CD8-positive, alpha-beta memory T cell (primary cell): ENCODE data around the gene NPAS2. TPM values are rescaled to one million over a fixed set of nuclear protein-coding genes. Genes with fewer than 3 reads are reported as not detected.

Experiments
- CTCF ChIA-PET: fragments of 350-600 bp; sonication (Branson Sonifier 250); formaldehyde crosslinking; loops from one replicate; lab custom pipeline; 2021; ENCODE audit warnings: antibody characterized with exemption; lab: Charles Lee
- POLR2A ChIA-PET: fragments of 350-600 bp; sonication (Branson Sonifier 250); formaldehyde crosslinking; loops from one replicate; lab custom pipeline; 2021; ENCODE audit warnings: antibody characterized with exemption; lab: Charles Lee
- DNase-seq, 5 donors: peaks; one replicate each; pipeline versions ENCODE4 v3.0.0 to v3.0.0-alpha.2; 2020 to 2022; ENCODE audit warnings: mixed read lengths in 1 of 5
- H3K27ac ChIP-seq: one replicate; pipeline ENCODE4 v1.7.0; 2013; ENCODE audit warnings: low read depth, mild to moderate bottlenecking, low read length, moderate library complexity
- H3K27me3 ChIP-seq: 2 replicates; pipeline ENCODE4 v1.7.0; 2013; ENCODE audit warnings: low read length, mild to moderate bottlenecking; ENCODE audit not compliant: insufficient read depth, poor library complexity, severe bottlenecking
- H3K36me3 ChIP-seq: 2 replicates; pipeline ENCODE4 v1.7.0; 2013; ENCODE audit warnings: mild to moderate bottlenecking, low read length, moderate library complexity; ENCODE audit not compliant: insufficient read depth
- H3K4me1 ChIP-seq: 2 replicates; pipeline ENCODE4 v1.7.0; 2013; ENCODE audit warnings: mild to moderate bottlenecking, low read length, moderate library complexity; ENCODE audit not compliant: insufficient read depth
- H3K4me3 ChIP-seq: 2 replicates; pipeline ENCODE4 v1.7.0; 2013; ENCODE audit warnings: mild to moderate bottlenecking, low read length
- H3K9me3 ChIP-seq: 2 replicates; pipeline ENCODE4 v1.7.0; 2013; ENCODE audit warnings: mild to moderate bottlenecking, low read length
- H3K27ac Mint-ChIP-seq, 8 donors: one replicate each; pipeline ENCODE4 v1.8.0; 2020 to 2021; ENCODE audit warnings: mixed read lengths in 8 of 8, mild to moderate bottlenecking in 6 of 8, inconsistent platforms in 3 of 8, moderate library complexity in 3 of 8
- H3K27me3 Mint-ChIP-seq, 2 donors: one replicate each; pipeline ENCODE4 v1.8.0; 2020 to 2021; ENCODE audit warnings: mixed read lengths in 2 of 2, mild to moderate bottlenecking in 1 of 2, moderate library complexity in 1 of 2
- H3K36me3 Mint-ChIP-seq, 3 donors: one replicate each; pipeline ENCODE4 v1.8.0; 2020 to 2021; ENCODE audit warnings: mixed read lengths in 3 of 3, inconsistent platforms in 1 of 3, mild to moderate bottlenecking in 1 of 3
- H3K4me1 Mint-ChIP-seq, 3 donors: one replicate each; pipeline ENCODE4 v1.8.0; 2020 to 2021; ENCODE audit warnings: mixed read lengths in 3 of 3, inconsistent platforms in 1 of 3, mild to moderate bottlenecking in 1 of 3
- H3K4me3 Mint-ChIP-seq, 7 donors: one replicate each; pipeline ENCODE4 v1.8.0; 2020 to 2021; ENCODE audit warnings: mixed read lengths in 7 of 7, mild to moderate bottlenecking in 6 of 7, moderate library complexity in 4 of 7, inconsistent platforms in 2 of 7
- H3K9me3 Mint-ChIP-seq, 5 donors: one replicate each; pipeline ENCODE4 v1.8.0; 2020 to 2022; ENCODE audit warnings: mixed read lengths in 5 of 5, mild to moderate bottlenecking in 3 of 5, moderate library complexity in 2 of 5, inconsistent platforms in 1 of 5
- polyA plus RNA-seq: library from polyadenylated mRNA; unstranded; fragments of 300-500 nt; fragmentation: Illumina TruSeq; gene quantifications from one replicate; pipeline ENCODE4 v1.2.3, GENCODE V29; 2021
- total RNA-seq, 2 experiments: library from RNA; stranded (reverse); gene quantifications; one replicate each; pipeline ENCODE4 v1.2.3, GENCODE V29; 2021

Gene NPAS2
- total and polyA plus RNA-seq, 3 experiments from 2014 or later = 0.75 to 1.8 (median 1.1) TPM

DNA sequence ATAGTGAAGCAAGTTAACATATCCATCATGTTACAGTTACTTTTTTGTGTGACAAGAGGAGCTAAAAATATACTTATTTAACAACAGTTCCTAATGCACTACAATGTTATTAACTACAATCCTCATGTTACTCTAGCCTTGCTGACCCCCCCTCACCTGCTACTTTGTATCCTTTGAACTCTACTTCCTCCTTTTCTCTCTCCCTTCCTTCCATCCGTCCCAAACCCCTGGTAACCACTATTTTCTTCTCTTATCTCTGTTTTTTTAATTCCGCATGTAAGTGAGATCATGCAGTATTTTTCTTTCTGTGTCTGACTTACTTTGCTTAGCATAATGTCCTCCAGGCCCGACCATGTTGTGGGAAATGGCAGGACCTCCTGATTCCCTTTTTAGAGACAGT is 59.4 kb downstream of the NPAS2 start:
- CTCF ChIA-PET = no interaction called here
- peaks cover 5 to 13% of the 10 kb centered on the region in 2 donors for H3K27me3 Mint-ChIP-seq
- no peaks in the 10 kb centered on the region for H3K9me3 Mint-ChIP-seq
- H3K4me3 Mint-ChIP-seq = no peak overlapping the region
- H3K4me1 ChIP-seq = no peaks in the 10 kb centered on the region
- POLR2A ChIA-PET = no interaction called here
- H3K27ac Mint-ChIP-seq = no peak overlapping the region
- DNase-seq = no peak
- no peaks in the 10 kb centered on the region for H3K36me3 ChIP-seq
- no peaks in the 10 kb centered on the region for H3K36me3 Mint-ChIP-seq
- H3K27me3 ChIP-seq = no peaks in the 10 kb centered on the region
- H3K4me3 ChIP-seq = no peak overlapping the region
- no peak overlapping the region for H3K27ac ChIP-seq
- H3K4me1 Mint-ChIP-seq = no peaks in the 10 kb centered on the region
- no peaks in the 10 kb centered on the region for H3K9me3 ChIP-seq

DNA sequence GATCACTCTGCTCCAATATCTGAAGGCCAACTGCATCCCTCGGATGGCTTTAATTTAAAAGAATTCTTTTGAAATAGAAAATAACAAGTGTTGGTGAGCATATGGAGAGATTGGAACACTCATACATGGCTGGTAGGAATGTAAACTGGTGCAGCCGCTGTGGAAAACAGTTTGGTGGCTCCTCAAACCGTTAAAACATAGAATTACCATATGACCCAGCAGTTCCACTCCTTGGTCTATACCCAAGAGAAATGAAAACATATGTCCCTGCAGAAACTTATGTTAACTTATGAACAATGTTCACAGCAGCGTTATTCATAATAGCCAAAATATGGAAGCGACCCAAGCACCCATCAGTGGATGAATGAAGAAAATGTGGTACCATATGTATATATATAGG is 60.1 kb downstream of the NPAS2 start:
- Histone ChIP-seq H3K27me3 (no peaks in the 10 kb centered on the region), H3K4me1 (no peaks in the 10 kb centered on the region), H3K9me3 (no peaks in the 10 kb centered on the region), H3K4me3 (no peak overlapping the region), H3K36me3 (no peaks in the 10 kb centered on the region), H3K27ac (no peak overlapping the region)
- Mint-ChIP-seq H3K27me3 (peaks cover 6 to 13% of the 10 kb centered on the region in 2 donors), H3K36me3 (no peaks in the 10 kb centered on the region), H3K9me3 (no peaks in the 10 kb centered on the region), H3K27ac (no peak overlapping the region), H3K4me1 (no peaks in the 10 kb centered on the region), H3K4me3 (no peak overlapping the region)
- DNase-seq = no peak
- ChIA-PET POLR2A (no interaction called here), CTCF (no interaction called here)

DNA sequence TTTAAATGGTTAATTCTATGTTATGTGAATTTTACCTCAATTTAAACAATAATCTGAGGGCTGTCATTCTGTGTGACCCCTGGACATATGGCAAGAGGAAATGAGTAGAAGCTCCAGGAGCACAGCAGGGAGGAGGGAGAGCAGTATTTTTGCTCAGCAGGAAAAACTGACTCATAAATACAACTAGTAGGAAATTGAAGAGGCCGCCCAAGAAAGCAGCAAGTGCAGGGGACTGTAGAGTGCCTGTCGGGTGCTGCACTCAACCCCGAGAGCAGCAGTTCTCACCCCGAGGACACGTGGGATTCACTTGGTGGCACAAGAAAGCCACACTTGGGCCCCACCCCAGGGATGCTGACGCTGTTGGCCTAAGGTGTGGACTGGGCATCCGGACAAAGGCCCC is 60.8 kb downstream of the NPAS2 start:
- ChIA-PET CTCF (no interaction called here), POLR2A (no interaction called here)
- H3K27ac Mint-ChIP-seq = no peak overlapping the region
- no peak for DNase-seq
- no peaks in the 10 kb centered on the region for H3K4me1 Mint-ChIP-seq
- H3K4me3 Mint-ChIP-seq = no peak overlapping the region
- no peaks in the 10 kb centered on the region for H3K9me3 ChIP-seq
- no peaks in the 10 kb centered on the region for H3K27me3 ChIP-seq
- no peaks in the 10 kb centered on the region for H3K36me3 ChIP-seq
- H3K9me3 Mint-ChIP-seq = no peaks in the 10 kb centered on the region
- no peak overlapping the region for H3K4me3 ChIP-seq
- H3K27ac ChIP-seq = no peak overlapping the region
- peaks cover 7 to 13% of the 10 kb centered on the region in 2 donors for H3K27me3 Mint-ChIP-seq
- no peaks in the 10 kb centered on the region for H3K36me3 Mint-ChIP-seq
- no peaks in the 10 kb centered on the region for H3K4me1 ChIP-seq

DNA sequence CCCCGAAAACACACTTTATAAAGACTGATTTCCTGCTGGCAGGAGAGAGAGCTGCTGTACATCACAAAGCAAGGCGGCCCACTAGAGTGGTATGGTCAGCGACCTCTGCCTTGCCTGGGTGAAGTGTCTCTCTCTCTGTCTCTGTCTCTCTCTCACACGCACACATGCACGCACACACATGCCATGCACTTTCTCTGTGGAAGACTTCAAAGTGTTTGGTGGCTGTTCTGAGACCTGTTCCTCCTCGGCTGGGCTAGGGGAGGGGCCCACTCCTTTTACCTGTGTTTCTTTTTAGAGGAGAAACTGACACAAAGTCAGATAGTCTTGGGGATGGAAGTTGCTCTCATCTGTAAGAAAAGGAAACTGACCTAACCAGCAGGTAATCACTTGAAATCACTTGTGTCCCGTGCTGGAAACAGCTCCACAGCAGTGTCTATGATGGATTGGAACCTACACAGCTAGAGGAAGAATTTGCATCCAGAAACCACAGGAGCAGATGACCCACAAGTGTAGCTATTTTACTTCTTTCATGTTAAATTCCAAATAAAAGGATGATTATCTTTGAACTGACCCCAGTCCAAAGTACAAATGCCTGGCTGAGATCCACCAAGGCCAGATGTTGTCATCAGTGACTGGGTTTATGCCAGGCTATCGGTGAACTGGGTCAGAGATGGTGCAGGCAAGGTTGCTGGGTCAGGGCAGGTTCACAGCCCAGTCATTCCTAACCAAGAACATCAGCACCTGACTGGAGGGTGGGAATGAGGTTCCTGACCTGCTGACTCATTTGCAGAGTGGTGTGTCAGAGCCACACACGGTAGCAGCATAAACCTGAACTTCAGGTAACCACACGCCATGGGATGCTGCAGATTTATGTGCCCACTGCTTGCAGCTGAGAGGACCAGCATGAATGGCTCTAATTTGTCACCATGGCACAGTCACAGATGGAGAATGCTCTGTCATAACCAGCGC is 63.0 kb downstream of the NPAS2 start:
- no peaks in the 10 kb centered on the region for H3K9me3 Mint-ChIP-seq
- H3K36me3 ChIP-seq = no peaks in the 10 kb centered on the region
- no peaks in the 10 kb centered on the region for H3K4me1 Mint-ChIP-seq
- peaks cover 7 to 13% of the 10 kb centered on the region in 2 donors for H3K27me3 Mint-ChIP-seq
- no peaks in the 10 kb centered on the region for H3K36me3 Mint-ChIP-seq
- ChIA-PET CTCF (no interaction called here), POLR2A (no interaction called here)
- no peaks in the 10 kb centered on the region for H3K9me3 ChIP-seq
- no peaks in the 10 kb centered on the region for H3K27me3 ChIP-seq
- no peak for DNase-seq
- H3K4me1 ChIP-seq = no peaks in the 10 kb centered on the region
- peak overlapping the region in 1 of 7 donors; percentile 23 for H3K4me3 Mint-ChIP-seq
- no peak overlapping the region for H3K27ac Mint-ChIP-seq
- no peak overlapping the region for H3K4me3 ChIP-seq
- H3K27ac ChIP-seq = no peak overlapping the region

DNA sequence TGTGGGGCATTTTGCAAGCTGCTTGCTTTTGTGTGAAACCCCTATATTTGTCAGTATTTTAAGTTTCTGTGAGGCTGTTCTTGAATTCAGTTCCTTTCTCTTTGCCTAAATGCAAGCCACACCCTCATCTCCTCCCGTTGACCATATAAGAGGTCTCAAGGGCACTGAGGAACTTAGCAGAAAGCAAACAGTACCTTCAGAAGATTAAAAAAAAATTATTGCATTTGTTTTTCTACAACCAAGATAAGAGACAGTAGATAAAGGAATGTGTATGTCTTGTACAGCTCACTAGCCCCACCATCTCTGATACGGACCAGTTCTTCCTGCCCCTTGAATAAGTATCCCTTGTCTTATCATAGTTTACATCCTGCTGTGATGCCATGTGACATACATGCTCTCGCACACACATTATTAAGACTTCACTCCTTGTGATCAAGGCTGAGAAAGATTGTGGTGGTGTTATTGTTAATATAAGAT is 64.2 kb downstream of the NPAS2 start:
- ChIA-PET POLR2A (no interaction called here), CTCF (no interaction called here)
- no peaks in the 10 kb centered on the region for H3K9me3 ChIP-seq
- no peak overlapping the region for H3K27ac ChIP-seq
- no peaks in the 10 kb centered on the region for H3K27me3 ChIP-seq
- H3K9me3 Mint-ChIP-seq = no peaks in the 10 kb centered on the region
- DNase-seq = no peak
- H3K4me3 Mint-ChIP-seq = no peak overlapping the region
- H3K36me3 ChIP-seq = no peaks in the 10 kb centered on the region
- no peak overlapping the region for H3K27ac Mint-ChIP-seq
- no peaks in the 10 kb centered on the region for H3K36me3 Mint-ChIP-seq
- H3K4me1 Mint-ChIP-seq = no peaks in the 10 kb centered on the region
- peaks cover 7 to 18% of the 10 kb centered on the region in 2 donors for H3K27me3 Mint-ChIP-seq
- no peak overlapping the region for H3K4me3 ChIP-seq
- H3K4me1 ChIP-seq = no peaks in the 10 kb centered on the region

DNA sequence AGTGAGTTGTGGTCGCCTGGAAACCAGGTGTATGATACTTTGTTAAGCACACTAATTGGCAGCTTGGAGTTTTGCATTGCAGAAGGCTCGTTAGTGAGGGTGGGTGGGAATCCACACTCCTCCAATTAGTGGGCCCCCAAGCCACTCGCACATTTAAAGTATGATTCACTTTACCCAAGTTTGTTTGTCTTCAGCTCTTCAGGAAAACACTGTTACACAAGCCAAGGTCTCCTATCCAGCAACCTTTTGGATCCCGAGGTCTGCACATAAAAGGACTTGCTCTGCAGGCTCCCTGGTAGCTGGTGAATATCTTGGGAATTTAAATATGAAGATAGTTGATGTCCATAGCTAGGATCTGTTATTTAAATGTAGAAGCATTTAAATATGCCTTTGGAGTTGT is 66.1 kb downstream of the NPAS2 start:
- ChIA-PET CTCF (no interaction called here), POLR2A (no interaction called here)
- no peaks in the 10 kb centered on the region for H3K9me3 Mint-ChIP-seq
- Histone ChIP-seq H3K27me3 (no peaks in the 10 kb centered on the region), H3K4me1 (no peaks in the 10 kb centered on the region), H3K4me3 (no peak overlapping the region), H3K27ac (no peak overlapping the region), H3K36me3 (no peaks in the 10 kb centered on the region), H3K9me3 (no peaks in the 10 kb centered on the region)
- peaks cover 7 to 13% of the 10 kb centered on the region in 2 donors for H3K27me3 Mint-ChIP-seq
- H3K27ac Mint-ChIP-seq = no peak overlapping the region
- H3K4me1 Mint-ChIP-seq = no peaks in the 10 kb centered on the region
- no peaks in the 10 kb centered on the region for H3K36me3 Mint-ChIP-seq
- DNase-seq = no peak
- no peak overlapping the region for H3K4me3 Mint-ChIP-seq

DNA sequence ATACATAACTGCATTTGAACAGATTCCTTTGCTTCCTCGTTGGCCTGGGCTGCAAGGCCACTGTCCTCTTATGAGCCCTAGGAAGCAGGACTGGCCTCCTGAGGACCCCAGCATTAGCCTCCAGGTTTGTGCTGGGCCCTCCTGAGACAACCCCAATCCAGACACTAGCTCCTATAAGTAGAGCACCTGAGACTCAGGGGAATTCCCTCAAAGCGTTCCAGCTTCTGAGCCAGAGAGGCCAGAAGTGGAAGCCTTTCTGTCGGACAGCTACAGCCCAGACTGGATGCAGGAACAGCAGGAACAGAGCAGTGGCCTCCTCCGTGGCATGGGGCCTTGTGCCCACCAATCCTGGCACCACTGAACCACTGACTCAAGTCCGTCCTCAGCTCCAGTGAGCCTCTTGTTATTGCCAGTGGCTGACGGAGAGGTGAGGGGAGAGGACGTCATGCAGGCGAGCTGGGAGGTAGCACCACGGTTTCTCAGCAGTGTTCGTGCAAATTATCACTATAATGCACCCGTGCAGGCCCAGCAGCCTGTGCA is 67.2 kb downstream of the NPAS2 start:
- H3K27ac ChIP-seq = no peak overlapping the region
- H3K4me1 ChIP-seq = no peaks in the 10 kb centered on the region
- Mint-ChIP-seq H3K4me3 (no peak overlapping the region), H3K27me3 (peaks cover 4 to 13% of the 10 kb centered on the region in 2 donors), H3K27ac (no peak overlapping the region), H3K9me3 (no peaks in the 10 kb centered on the region), H3K4me1 (no peaks in the 10 kb centered on the region), H3K36me3 (no peaks in the 10 kb centered on the region)
- ChIA-PET CTCF (no interaction called here), POLR2A (no interaction called here)
- no peaks in the 10 kb centered on the region for H3K9me3 ChIP-seq
- H3K27me3 ChIP-seq = no peaks in the 10 kb centered on the region
- no peak for DNase-seq
- no peaks in the 10 kb centered on the region for H3K36me3 ChIP-seq
- no peak overlapping the region for H3K4me3 ChIP-seq

DNA sequence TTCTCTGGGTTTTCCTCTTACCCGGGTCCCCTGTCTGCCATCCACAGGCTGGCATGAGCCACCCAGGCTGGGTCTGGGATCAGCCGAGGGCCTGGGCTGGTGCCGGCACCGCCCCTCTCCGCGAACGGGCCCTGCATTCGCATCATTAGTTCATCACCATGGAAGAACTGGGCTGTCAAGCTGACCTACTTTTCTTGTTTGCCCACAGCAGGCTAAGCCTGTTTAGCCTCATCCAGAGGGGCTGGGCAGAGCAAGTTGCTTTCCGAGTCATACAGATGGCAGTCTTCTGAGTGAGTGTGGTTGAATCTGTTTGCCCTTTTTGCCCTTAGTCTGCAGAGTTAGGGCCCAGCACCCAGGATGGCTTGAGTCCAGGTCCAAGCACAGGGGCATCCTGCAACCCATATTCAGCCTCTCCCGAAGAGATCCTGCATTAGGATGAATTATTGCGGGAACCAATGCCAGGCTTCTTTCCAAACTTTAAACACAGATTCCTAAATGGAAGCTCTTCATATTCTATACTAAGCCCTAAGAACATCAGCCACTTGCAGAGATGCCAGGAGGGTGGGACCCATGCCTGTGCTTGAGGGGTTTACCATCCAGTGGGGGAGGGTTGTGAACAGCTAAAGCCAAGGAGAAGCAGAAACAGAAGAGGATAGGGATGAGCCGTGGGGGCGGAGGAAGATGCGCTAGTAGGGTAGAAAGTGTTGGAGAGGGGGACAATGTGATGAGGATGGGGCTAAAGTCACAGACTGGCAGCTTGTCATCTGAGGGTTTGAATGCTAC is 68.0 kb downstream of the NPAS2 start:
- Mint-ChIP-seq H3K4me1 (no peaks in the 10 kb centered on the region), H3K9me3 (no peaks in the 10 kb centered on the region), H3K27ac (no peak overlapping the region), H3K27me3 (peaks cover 1 to 9% of the 10 kb centered on the region in 2 donors), H3K4me3 (no peak overlapping the region), H3K36me3 (no peaks in the 10 kb centered on the region)
- Histone ChIP-seq H3K27me3 (no peaks in the 10 kb centered on the region), H3K36me3 (no peaks in the 10 kb centered on the region), H3K27ac (no peak overlapping the region), H3K9me3 (no peaks in the 10 kb centered on the region), H3K4me1 (no peaks in the 10 kb centered on the region), H3K4me3 (no peak overlapping the region)
- CTCF ChIA-PET = no interaction called here
- DNase-seq = no peak
- POLR2A ChIA-PET = no interaction called here
